NCI-H69 (cell line): ENCODE measurements around the gene PSMD8.
A peak's percentile ranks its signal among the peaks of the same experiment; 100 is the strongest.
"Not testable (repeated sequence)": the region's sequence is repeated elsewhere in the genome, so short reads cannot be mapped to it uniquely, and the experiment has no call there.

Experiments used
- DNase-seq: peaks from one replicate; lab custom pipeline; 2025; lab: John Stamatoyannopoulos, UW

The PSMD8 gene

GRCh38 chr19:38411041-38411712 lies 36.8 kb downstream of the PSMD8 start:
- DNase-seq = no peak

- DNase-seq = not testable (repeated sequence)
Measured at GRCh38 chr19:38411898-38412297, 37.5 kb downstream of the PSMD8 start.

DNA sequence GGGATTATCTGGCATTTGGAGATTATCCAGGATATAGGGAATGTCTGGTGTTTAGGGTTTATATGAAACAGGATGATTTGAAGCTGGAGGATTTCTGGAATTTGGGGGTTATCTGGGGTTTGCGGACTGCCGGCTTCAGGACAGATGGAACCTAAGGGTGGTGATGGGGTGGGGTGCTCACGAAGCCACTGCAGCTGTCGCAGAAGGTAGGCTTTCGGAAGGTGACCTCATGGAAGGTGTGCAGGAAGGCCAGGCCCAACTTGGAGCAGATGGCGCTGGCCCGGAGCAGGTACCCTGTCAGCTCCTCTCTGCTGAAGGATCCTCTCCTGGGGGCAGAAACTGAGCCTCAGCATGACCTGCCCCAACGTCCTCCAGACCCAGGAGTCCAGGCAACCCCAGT lies 38.1 kb downstream of the PSMD8 start:
- DNase-seq = no peak

- DNase-seq = no peak
Measured at GRCh38 chr19:38412961-38413360, 38.6 kb downstream of the PSMD8 start.

DNA sequence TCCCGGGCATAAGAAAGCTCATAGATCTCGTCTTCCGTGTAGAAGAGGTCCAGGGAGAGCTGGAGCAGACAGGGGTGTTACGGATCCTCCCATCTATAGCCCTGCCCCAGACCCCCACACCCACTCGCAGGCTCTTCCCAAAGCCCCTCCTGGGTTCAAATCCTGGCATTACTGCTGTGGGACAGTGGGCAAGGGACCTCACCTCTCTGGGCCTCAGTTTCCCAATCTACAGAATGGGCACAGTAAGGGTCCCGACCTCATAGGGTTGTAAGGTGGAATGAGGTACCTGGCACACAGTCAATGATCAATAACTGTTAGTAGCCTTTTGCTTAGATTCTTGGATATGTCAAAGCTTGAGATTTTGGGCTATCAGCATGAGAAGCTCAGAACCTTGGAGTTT lies 39.0 kb downstream of the PSMD8 start:
- DNase-seq = no peak

DNA sequence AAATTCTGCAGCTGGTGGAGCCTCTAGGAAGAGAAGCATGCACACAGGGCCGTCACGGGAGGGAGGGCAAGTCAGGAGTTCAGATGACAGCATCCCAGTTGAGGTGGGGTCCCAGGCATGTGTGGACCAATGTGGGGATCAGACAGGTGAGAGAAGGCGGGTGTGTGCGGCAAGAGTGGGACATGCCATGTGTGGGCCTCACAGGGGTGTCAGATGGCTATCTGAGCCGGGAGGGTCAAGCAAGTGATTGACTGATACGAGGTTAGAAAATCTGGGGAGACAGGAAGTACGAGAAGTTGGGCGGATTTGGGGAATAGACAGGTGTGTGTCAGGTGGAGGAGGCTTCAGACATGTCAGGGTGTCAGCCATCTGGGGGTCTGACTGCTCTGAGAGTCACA lies 42.8 kb downstream of the PSMD8 start:
- no peak for DNase-seq

DNA sequence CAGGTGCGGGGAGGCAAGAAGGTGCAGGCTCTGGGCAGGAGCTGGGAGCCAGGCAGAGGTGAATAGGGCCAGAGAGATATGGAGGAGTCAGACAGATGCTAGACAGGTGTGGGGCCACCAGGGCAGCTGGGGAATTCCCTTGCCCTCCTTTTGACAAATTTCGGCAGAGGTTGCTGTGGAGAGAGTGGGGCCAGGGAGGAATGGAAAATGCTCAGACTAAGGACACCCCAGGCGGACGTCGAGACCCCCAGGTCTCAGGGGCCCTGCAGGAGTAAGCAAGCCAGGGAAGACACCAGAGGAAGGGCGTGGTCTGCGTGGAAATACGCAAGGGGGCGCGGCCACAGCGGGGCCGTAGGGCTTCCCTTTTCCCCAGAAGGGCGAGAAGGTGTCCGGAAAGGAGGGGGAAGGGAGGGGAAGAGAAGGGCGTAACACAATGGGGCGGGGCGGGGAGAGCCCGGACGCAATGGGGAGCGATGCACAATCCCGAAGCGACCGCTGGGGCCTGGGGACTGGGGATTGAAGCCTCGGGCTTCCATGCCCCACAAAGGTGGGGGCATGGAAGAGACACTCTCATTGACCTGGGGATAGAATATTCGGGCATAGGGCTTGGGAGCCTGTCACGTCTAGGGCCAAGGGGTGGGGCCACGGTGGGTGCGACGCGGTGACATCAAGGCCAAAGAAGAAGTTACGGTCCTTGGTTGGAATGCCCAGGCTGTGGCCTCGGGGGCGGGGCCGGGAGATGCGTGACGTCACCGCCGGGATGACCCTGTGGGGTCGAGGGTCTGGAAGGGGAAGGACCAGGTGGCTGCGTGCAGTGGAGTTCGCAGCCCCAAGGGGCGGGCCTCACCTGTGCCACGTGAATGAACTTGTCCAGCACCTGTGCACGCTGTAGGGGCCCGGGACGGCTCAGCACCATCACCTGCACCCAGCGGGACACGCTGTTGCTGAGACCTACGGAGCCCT lies 43.5 kb downstream of the PSMD8 start:
- peak; percentile 75 for DNase-seq

DNA sequence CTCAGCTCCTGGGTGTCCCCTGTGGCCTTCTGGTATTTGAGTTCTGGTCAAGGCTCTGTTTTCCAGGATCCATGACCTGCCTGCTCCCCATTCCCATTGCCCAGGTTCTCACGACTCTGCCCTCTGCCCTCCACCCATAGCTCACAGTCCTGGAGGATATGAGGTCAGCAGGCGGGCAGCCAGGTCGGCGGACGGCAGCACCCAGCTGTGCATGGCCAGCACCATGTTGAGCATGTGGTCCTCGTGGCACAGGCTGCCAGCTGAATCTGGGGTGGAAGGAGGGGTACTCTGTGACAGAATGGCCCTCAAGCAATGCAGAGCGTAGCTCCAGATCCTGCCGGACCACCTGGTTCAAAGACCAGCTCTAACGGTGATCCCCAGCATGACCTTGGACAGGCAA lies 46.6 kb downstream of the PSMD8 start:
- DNase-seq = no peak

- no peak for DNase-seq
Measured at GRCh38 chr19:38421856-38422255, 47.5 kb downstream of the PSMD8 start.

GRCh38 chr19:38422438-38422837 lies 48.1 kb downstream of the PSMD8 start:
- no peak for DNase-seq

GRCh38 chr19:38424272-38424671 lies 49.9 kb downstream of the PSMD8 start:
- DNase-seq = no peak

DNA sequence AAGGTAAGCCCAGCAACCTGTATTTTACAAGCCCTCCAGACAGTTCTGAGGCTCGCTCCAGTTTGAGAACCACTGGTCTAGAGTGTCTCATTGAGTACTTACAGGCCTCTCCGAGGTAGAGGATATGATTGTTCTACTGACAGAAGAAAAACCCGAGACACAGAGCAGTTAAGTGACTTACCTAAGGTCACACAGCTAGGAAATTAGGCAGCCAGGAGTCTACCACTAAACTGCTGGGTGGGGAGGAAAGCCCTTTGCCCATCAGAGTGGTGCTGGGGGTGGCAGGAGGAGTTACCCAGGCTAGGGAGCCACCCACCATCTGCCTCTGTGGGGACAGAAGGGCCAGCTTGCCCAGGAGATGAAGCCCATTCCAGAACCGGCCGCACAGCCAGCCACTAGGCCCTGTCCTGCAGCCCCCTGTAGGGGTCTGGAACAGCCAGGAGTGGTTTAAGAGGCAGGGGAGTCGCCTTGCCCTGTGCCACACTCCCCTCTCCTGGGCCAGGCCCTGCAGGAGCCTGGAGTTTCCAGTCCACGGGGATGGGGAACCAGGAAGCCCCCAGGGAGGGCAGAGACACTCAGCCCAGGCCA lies 50.9 kb downstream of the PSMD8 start:
- DNase-seq = no peak

GRCh38 chr19:38425810-38426466 lies 51.6 kb downstream of the PSMD8 start, which contains the start of gene RASGRP4:
TSS of gene RASGRP4 (minus strand) at chr19:38426219. CDS start at chr19:38426091, 128 bp downstream.
- no peak for DNase-seq

GRCh38 chr19:38427035-38427677 lies 52.8 kb downstream of the PSMD8 start:
- DNase-seq = not testable (repeated sequence)

DNA sequence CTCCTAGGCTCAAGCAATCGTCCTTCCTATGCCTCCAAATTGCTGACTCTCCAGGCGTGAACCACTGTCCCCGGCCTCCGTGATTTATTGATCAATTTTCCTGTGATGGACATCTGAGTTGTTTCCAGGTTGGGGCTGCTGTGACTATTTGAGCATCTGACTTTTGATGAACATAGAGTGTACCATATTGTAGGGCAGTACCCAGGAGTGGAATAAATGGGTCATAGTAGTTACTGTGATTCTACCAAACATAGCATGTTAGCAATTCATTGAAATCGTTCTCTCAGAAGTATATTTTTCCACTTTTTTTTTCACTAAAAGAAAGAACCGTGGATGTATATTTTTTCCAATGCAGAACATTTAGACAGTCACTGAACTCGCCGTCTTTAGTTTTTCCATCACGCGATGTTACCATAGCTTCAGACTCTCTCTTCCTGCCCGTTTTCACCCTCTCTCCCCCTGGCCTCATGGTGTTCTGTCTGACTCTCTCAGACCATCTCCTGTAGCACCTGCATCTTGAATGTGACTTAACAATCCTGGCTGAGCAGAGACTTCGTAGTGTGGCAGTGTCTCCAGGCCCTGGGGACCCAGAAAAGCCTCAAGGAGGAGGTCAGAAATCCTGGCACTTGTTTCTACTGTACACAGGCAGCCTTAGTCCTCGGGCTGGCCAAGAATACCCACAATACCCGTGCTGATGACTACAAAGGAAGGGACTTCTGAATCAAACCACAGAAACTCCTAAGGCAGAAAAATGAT lies 54.9 kb downstream of the PSMD8 start:
- DNase-seq = no peak

DNA sequence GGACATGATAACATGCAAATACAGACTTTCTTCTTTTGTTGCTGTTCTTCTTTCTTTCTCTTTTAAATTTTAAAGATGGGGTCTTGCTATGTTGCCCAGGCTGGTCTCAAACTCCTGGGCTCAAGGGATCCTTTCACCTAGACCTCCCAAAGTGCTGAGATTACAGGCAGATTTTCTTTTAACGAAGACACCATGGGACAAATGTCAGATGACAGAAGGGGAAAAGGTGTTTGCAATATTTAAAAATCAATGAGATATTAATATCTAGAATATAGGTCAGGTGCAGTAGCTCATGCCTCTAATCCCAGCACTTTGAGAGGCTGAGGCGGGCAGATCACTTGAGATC lies 55.4 kb downstream of the PSMD8 start:
- DNase-seq = no peak

DNA sequence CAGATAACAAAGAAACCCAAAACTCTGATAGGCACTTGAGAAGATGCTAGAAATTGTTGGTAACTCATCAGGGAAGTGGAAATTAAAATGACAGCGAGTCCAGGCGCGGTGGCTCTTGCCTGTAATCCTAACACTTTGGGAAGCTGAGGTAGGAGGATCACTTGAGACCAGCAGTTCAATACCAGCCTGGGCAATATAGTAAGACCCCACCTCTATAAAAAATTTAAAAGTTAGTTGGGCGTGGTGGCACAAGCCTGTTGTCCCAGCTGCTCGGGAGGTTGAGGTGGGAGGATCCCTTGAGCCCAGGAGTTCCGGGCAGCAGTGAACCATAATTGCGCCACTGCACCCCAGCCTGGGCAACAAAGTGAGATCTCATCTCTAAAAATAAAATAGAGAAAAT lies 56.6 kb downstream of the PSMD8 start:
- no peak for DNase-seq

- no peak for DNase-seq
Measured at GRCh38 chr19:38433268-38433733, 58.9 kb downstream of the PSMD8 start, which contains the start of gene RYR1. TSS of gene RYR1 (plus strand) at chr19:38433691. CDS start at chr19:38433830, 139 bp downstream.
